Heart right ventricle (tissue), 16 donors: Measurements from ENCODE around the gene CPA5. TPM values are rescaled to one million over a fixed set of nuclear protein-coding genes. Genes with fewer than 3 reads are reported as not detected.

Source experiments
- ATAC-seq, 8 donors: fragments of 200-7000 bp; cut with Tn5 transposase; one replicate each; pipeline ENCODE4 v1.9.1; 2020; ENCODE audit warnings: mild to moderate bottlenecking in 8 of 8, moderate library complexity in 8 of 8, moderate number of reproducible peaks in 1 of 8
- DNase-seq, 2 donors: peaks; one replicate each; pipeline ENCODE4 v3.0.0-alpha.2; 2020
- H3K27ac ChIP-seq, 10 donors: fragments of 200-600 bp; sonication (generic) in 2 of 10; one replicate each; pipeline versions ENCODE4 v1.5.0 to v1.8.0; 2020 to 2022; ENCODE audit warnings: mild to moderate bottlenecking in 3 of 10
- H3K27me3 ChIP-seq, 7 donors: fragments of 200-600 bp; one replicate each; pipeline ENCODE4 v1.8.0; 2021 to 2022; ENCODE audit warnings: mild to moderate bottlenecking in 2 of 7
- H3K36me3 ChIP-seq, 9 donors: fragments of 200-600 bp; sonication (generic) in 1 of 9; one replicate each; pipeline versions ENCODE4 v1.5.0 to v1.8.0; 2020 to 2022; ENCODE audit warnings: mild to moderate bottlenecking in 2 of 9
- H3K4me1 ChIP-seq, 9 donors: fragments of 200-600 bp; sonication (generic) in 1 of 9; one replicate each; pipeline versions ENCODE4 v1.5.0 to v1.8.0; 2020 to 2022; ENCODE audit warnings: mild to moderate bottlenecking in 4 of 9
- H3K4me3 ChIP-seq, 10 donors: fragments of 200-600 bp; sonication (generic) in 2 of 10; one replicate each; pipeline versions ENCODE4 v1.5.0 to v1.8.0; 2020 to 2022; ENCODE audit warnings: mild to moderate bottlenecking in 7 of 10, moderate library complexity in 2 of 10
- H3K9me3 ChIP-seq, 11 donors: fragments of 200-600 bp in 10 of 11; sonication (generic) in 2 of 11; one replicate each; pipeline versions ENCODE4 v1.5.0 to v1.8.0; 2013 to 2022; ENCODE audit warnings: mild to moderate bottlenecking in 2 of 11, control low read depth in 1 of 11, moderate library complexity in 1 of 11
- WGBS, 2 donors: extraction: QIAGEN DNeasy Blood & Tissue Kit; methylation state at CpG; one replicate each; pipeline ENCODE4 v1.1.7; 2013; ENCODE audit warnings: inconsistent platforms in 1 of 2; 5-methylcytosine and 5-hydroxymethylcytosine counted together
- intact Hi-C, 10 donors: fragments of 100-400 bp; cut with DNase I; formaldehyde crosslinking; loops; one replicate each; pipeline versions ENCODE4 v1.11.1 to v1.14.2; 2022
- polyA plus RNA-seq, 2 donors: library from polyadenylated mRNA; stranded (reverse); fragments of 200-250 nt; gene quantifications; one replicate each; pipeline ENCODE4 v1.2.3, GENCODE V29; 2013
- total RNA-seq, 10 donors: library from RNA; stranded (reverse); fragmentation: NEBNext Ultra II Directional in 3 of 10; extraction: Animal tissue kit (Norgen Biotek cat#: 25700) in 3 of 10; gene quantifications; one replicate each; pipeline versions ENCODE4 v1.2.1 to v1.2.4, GENCODE V29; 2021 to 2023
- TF ChIP-seq, protein P1 (sequence below), 9 donors: fragments of 200-600 bp; sonication (generic) in 2 of 9; IDR thresholded peaks; one replicate each; pipeline versions ENCODE4 v1.5.0 to v1.8.0; 2021 to 2022; ENCODE audit warnings: antibody characterized with exemption in 9 of 9, mild to moderate bottlenecking in 5 of 9, moderate library complexity in 1 of 9
- donor health status: Arrhythmogenic right ventricular cardiomyopathy.
- donor health status: ischemic (EF 13 %, LVEDD 7.1; RV severe dilation, severe dysfunction).
- donor health status: healthy with polysubstance abuse.
- donor health status: DM: no; HTN: yes; CAD: no.
- donor health status: DM: no; HTN: no; CAD: no.
- donor health status: ischemic (EF 25% LVEDD 6.9; RV normal size, moderate dysfunction).
- donor health status: ischemic (EF 25% LVEDD 5.7; RV mildly dilated, moderate dysfunction).
- donor health status: healthy.
- donor health status: DM: yes; HTN: yes; CAD: no.
- donor health status: Ischemic cardiomyopathy.
- donor health status: ischemic (EF 35%, LVEDD 5.7; RV mildly dilated, moderate dysfunction).
- donor health status: nonischemic (EF 11% LVEDD 7.7; RV severe dilation, severe dysfunction).
- donor health status: DM: yes; HTN: yes; CAD: no.
- donor health status: PGD.
- donor health status: ischemic (EF 29% LVEDD 5.4; RV normal size, mild dysfunction).
- donor health status: nonischemic (EF 23%, LVEDD 6.1; RV moderate dilation, normal function).

The CPA5 gene
- total and polyA plus RNA-seq, 12 donors, result 0.06 TPM; not detected in 11

DNA sequence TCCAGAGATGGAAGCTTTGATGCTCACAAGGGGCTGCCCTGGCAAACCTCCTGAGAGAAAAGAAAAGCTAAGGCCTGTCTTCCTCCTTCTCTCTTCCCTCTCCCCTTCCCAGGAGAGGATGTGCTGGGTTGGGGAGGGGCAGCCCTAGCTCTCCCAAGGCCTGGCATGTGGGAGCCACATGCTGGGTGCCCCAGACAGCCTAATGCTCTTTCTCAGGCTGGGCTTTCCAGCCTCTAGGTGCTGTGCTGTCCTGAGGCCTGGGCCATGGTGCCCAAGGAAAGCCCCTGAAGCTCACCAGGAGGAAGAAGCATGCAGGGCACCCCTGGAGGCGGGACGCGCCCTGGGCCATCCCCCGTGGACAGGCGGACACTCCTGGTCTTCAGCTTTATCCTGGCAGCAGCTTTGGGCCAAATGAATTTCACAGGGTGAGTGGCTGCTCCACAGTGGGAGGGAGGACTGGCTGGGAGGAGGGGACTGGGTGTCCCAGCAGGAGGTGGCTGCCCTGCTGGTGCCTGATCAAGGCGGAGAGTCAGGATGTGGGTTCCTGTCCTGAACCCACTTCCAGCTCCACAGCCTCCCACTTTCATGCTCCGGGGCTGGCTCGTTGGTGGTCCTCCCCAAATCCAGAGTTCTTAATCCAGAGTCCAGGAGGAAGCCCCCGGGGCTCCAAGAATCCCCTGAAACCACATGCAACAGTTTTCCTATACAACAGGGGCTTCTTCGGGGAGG, 1.7 kb downstream of the CPA5 start:
- no peak for ATAC-seq
- H3K27me3 ChIP-seq, result peaks cover 0 to 6% (median 0%) of the 10 kb centered on the region in 7 donors
- no peaks in the 10 kb centered on the region for H3K36me3 ChIP-seq
- H3K27ac ChIP-seq, result no peak overlapping the region
- no peak overlapping the region for H3K4me3 ChIP-seq
- H3K4me1 ChIP-seq, result peaks cover 0 to 17% (median 9%) of the 10 kb centered on the region in 9 donors
- 87 to 90% methylated on average over 10 of the region's 10 CpGs for WGBS, 2 donors
- H3K9me3 ChIP-seq, result peaks cover 0 to 10% (median 0%) of the 10 kb centered on the region in 11 donors
- TF ChIP-seq, protein P1, sequence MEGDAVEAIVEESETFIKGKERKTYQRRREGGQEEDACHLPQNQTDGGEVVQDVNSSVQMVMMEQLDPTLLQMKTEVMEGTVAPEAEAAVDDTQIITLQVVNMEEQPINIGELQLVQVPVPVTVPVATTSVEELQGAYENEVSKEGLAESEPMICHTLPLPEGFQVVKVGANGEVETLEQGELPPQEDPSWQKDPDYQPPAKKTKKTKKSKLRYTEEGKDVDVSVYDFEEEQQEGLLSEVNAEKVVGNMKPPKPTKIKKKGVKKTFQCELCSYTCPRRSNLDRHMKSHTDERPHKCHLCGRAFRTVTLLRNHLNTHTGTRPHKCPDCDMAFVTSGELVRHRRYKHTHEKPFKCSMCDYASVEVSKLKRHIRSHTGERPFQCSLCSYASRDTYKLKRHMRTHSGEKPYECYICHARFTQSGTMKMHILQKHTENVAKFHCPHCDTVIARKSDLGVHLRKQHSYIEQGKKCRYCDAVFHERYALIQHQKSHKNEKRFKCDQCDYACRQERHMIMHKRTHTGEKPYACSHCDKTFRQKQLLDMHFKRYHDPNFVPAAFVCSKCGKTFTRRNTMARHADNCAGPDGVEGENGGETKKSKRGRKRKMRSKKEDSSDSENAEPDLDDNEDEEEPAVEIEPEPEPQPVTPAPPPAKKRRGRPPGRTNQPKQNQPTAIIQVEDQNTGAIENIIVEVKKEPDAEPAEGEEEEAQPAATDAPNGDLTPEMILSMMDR (IDR thresholded peaks at IDR 0.05), result no peak
- intact Hi-C loops, result no loop called here
- DNase-seq, result no peak

DNA sequence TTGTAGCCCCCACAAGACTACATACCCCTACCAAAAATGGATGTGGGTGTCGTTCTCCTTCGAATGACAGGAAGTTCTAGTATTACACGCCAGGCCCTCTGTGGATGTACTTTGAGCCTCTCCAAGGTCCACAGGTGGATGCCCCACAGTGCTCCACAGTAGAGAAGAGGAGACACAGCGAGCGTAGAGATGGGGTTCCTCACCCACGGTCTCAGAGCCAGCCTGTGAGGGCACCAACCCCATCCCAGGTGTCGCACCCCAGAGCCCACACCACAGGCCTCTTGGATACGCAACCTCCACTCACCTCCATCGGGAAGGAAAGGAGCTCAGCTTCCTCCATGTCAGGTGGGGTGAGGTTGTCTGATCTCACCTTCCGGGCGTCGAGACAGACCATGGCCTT, 2.3 kb downstream of the CPA5 start:
- TF ChIP-seq, protein P1 (IDR thresholded peaks at IDR 0.05), result no peak

DNA sequence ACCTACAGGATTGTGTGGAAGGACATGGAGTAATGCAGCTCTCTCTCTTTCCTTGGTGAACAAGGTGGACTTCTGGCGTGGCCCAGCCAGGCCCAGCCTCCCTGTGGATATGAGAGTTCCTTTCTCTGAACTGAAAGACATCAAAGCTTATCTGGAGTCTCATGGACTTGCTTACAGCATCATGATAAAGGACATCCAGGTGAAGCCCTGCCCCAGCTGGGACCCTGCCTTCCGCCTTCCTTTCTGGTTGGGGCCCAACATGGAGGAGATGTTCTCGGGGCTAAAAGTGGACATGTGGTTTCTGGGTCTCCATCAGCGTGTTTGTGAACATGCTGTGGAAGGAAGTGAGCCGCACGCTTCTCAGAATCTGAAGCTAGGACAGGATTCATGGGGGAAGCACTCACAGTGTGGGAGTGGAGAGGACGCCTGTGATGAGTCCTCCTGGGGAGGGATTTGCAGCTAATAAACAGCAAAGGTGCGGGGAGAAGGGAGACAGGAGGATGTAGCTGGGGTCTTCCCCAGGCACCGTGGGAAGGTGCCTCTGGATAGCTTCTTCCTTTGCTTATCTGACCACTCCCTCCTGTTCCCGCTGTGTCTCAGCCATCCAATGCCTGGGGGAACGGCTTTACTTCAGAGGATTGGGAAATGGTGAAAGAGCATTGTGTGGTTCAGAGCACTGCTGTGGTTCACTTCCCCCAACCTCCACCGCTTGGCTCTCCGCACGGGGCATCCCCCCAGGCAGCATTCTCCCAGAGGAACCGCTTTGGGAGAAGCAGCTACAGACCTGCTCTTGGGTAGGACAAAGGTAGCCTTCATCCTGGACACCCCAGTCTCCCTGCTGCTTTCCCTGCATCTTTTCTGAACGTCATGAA, 5.5 kb downstream of the CPA5 start:
- H3K27ac ChIP-seq, result peak overlapping the region in 9 of 10 donors; percentile 51 to 77 (median 64)
- ATAC-seq, result peak in 5 of 8 donors; percentile 8 to 58 (median 11)
- WGBS, 2 donors, result 70 to 72% methylated on average over 16 of the region's 16 CpGs
- intact Hi-C loops, result loop anchor here in 3 of 10 donors (5.0 to 10.0 kb wide), 3 partner anchors 73 to 85 kb away; no protein-coding TSS in a partner anchor
- TF ChIP-seq, protein P1 (IDR thresholded peaks at IDR 0.05), result no peak
- peaks cover 0 to 6% (median 0%) of the 10 kb centered on the region in 7 donors for H3K27me3 ChIP-seq
- no peaks in the 10 kb centered on the region for H3K36me3 ChIP-seq
- H3K9me3 ChIP-seq, result no peaks in the 10 kb centered on the region
- H3K4me3 ChIP-seq, result no peak overlapping the region
- DNase-seq, result no peak
- peaks cover 0 to 33% (median 15%) of the 10 kb centered on the region in 9 donors for H3K4me1 ChIP-seq

More for the DNA sequence above, 2.3 kb downstream of the CPA5 start:
- Histone ChIP-seq H3K27me3 (peaks cover 0 to 6% (median 0%) of the 10 kb centered on the region in 7 donors), H3K27ac (no peak overlapping the region), H3K9me3 (peaks cover 0 to 7% (median 0%) of the 10 kb centered on the region in 11 donors), H3K36me3 (no peaks in the 10 kb centered on the region), H3K4me3 (no peak overlapping the region), H3K4me1 (peaks cover 0 to 23% (median 15%) of the 10 kb centered on the region in 9 donors)
- DNase-seq (no peak), ATAC-seq (no peak)
- intact Hi-C loops, result no loop called here
- 91% methylated on average over 12 of the region's 12 CpGs for WGBS, 2 donors
